Measurements from ENCODE around the gene CTDSP2.

Gene CTDSP2

DNA sequence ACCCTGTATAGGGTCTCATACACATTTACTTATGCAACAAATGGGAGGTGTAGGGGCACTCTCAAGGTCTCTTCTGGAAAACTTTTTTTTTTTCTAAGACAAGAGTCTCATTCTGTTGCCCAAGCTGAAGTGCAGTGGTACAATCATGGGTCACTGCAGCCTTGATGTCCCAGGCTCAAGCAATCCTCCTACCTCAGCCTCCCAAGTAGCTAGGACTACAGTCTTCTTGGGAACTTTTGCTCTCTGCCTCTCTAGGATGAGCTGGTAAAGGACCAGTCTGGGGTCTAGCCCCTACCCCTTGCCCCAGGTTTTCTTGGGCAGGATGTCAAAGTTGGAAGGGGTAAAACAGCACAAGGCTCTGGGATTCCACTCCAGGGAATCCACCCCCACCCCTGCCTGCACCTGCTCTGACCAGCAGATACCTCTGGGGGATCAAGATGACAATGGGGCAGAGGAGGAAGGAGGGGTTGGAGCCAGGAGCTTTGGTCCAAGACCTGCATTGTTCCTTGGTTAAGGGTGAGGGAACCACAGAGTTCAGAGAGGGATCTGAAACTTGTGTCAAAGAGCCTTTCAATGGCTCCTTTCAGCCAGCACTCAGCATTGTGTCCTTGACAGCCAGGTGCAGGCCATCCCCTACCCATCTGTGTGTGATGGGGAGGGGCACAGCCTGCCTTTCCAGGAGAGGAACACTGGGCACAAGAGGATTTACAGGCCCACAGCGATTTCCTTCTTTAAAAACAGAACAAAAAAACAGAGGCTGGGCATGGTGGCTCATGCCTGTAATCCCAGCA is 12.2 kb downstream of the CTDSP2 start:
- Mint-ChIP-seq H3K27me3 (ENCODE audit: low read depth, poor library complexity) (no peaks in the 10 kb centered on the region), H3K4me3 (no peak overlapping the region), H3K36me3 (ENCODE audit: low read depth) (no peaks in the 10 kb centered on the region), H3K27ac (peak overlapping the region; percentile 48), H3K9me3 (no peaks in the 10 kb centered on the region), H3K4me1 (peaks cover 76% of the 10 kb centered on the region)
- no peak for DNase-seq
- TF ChIP-seq, protein P1, sequence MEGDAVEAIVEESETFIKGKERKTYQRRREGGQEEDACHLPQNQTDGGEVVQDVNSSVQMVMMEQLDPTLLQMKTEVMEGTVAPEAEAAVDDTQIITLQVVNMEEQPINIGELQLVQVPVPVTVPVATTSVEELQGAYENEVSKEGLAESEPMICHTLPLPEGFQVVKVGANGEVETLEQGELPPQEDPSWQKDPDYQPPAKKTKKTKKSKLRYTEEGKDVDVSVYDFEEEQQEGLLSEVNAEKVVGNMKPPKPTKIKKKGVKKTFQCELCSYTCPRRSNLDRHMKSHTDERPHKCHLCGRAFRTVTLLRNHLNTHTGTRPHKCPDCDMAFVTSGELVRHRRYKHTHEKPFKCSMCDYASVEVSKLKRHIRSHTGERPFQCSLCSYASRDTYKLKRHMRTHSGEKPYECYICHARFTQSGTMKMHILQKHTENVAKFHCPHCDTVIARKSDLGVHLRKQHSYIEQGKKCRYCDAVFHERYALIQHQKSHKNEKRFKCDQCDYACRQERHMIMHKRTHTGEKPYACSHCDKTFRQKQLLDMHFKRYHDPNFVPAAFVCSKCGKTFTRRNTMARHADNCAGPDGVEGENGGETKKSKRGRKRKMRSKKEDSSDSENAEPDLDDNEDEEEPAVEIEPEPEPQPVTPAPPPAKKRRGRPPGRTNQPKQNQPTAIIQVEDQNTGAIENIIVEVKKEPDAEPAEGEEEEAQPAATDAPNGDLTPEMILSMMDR (IDR thresholded peaks at IDR 0.05) = no peak

GRCh38 chr12:57833672-57834071 is 12.9 kb downstream of the CTDSP2 start:
- Mint-ChIP-seq H3K9me3 (no peaks in the 10 kb centered on the region), H3K27me3 (ENCODE audit: low read depth, poor library complexity) (no peaks in the 10 kb centered on the region), H3K4me1 (peaks cover 69% of the 10 kb centered on the region), H3K36me3 (ENCODE audit: low read depth) (no peaks in the 10 kb centered on the region), H3K27ac (peak overlapping the region; percentile 91), H3K4me3 (peak overlapping the region; percentile 24)
- TF ChIP-seq, protein P1 (IDR thresholded peaks at IDR 0.05) = no peak
- no peak for DNase-seq

GRCh38 chr12:57832966-57833365 is 13.6 kb downstream of the CTDSP2 start:
- no peaks in the 10 kb centered on the region for H3K36me3 Mint-ChIP-seq (ENCODE audit: low read depth)
- H3K27ac Mint-ChIP-seq = peak overlapping the region; percentile 80
- TF ChIP-seq, protein P1 (IDR thresholded peaks at IDR 0.05) = no peak

DNA sequence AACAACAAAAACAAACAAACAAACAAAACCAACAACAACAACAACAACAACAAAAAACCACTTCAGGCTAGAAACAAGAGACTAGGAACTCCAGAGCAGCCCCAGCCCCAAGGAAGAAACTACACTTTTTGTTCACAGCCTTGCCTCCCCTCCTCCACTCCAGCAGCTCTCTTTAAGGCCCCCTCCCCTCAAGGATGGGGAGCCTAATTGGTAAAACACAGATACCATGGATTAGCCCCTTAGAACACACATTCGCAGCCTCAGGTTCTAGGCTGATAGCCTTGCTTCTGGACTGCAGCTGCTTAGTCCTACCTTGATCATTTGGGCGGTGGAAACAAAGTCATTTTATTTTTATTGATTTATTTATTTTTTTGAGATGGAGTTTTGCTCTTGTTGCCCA is 16.1 kb downstream of the CTDSP2 start:
- H3K9me3 Mint-ChIP-seq = no peaks in the 10 kb centered on the region
- H3K4me3 Mint-ChIP-seq = no peak overlapping the region
- H3K27ac Mint-ChIP-seq = peak overlapping the region; percentile 59
- H3K36me3 Mint-ChIP-seq (ENCODE audit: low read depth) = peaks cover 13% of the 10 kb centered on the region
- DNase-seq = no peak
- no peaks in the 10 kb centered on the region for H3K27me3 Mint-ChIP-seq (ENCODE audit: low read depth, poor library complexity)
- peaks cover 37% of the 10 kb centered on the region for H3K4me1 Mint-ChIP-seq
- TF ChIP-seq, protein P1 (IDR thresholded peaks at IDR 0.05) = no peak

More at GRCh38 chr12:57832966-57833365, 13.6 kb downstream of the CTDSP2 start:
- Mint-ChIP-seq H3K27me3 (ENCODE audit: low read depth, poor library complexity) (no peaks in the 10 kb centered on the region), H3K4me1 (peaks cover 62% of the 10 kb centered on the region), H3K9me3 (no peaks in the 10 kb centered on the region), H3K4me3 (no peak overlapping the region)
- peak; percentile 15 for DNase-seq

- no peak overlapping the region for H3K4me3 Mint-ChIP-seq
- peaks cover 28% of the 10 kb centered on the region for H3K4me1 Mint-ChIP-seq
- peaks cover under 1% of the 10 kb centered on the region for H3K27me3 Mint-ChIP-seq (ENCODE audit: low read depth, poor library complexity)
- DNase-seq = no peak
- H3K36me3 Mint-ChIP-seq (ENCODE audit: low read depth) = peaks cover 22% of the 10 kb centered on the region
- peak overlapping the region; percentile 80 for H3K27ac Mint-ChIP-seq
- H3K9me3 Mint-ChIP-seq = no peaks in the 10 kb centered on the region
- TF ChIP-seq, protein P1 (IDR thresholded peaks at IDR 0.05) = no peak
These were observed 17.3 kb downstream of the CTDSP2 start for GRCh38 chr12:57829025-57829777.
